ENCODE results near the gene PCGF1. TPM values are rescaled to one million over a fixed set of nuclear protein-coding genes. Genes with fewer than 3 reads are reported as not detected.

PCGF1 gene
- total and polyA plus RNA-seq, 4 donors, result 10.0 to 21.5 (median 19.1) TPM

DNA sequence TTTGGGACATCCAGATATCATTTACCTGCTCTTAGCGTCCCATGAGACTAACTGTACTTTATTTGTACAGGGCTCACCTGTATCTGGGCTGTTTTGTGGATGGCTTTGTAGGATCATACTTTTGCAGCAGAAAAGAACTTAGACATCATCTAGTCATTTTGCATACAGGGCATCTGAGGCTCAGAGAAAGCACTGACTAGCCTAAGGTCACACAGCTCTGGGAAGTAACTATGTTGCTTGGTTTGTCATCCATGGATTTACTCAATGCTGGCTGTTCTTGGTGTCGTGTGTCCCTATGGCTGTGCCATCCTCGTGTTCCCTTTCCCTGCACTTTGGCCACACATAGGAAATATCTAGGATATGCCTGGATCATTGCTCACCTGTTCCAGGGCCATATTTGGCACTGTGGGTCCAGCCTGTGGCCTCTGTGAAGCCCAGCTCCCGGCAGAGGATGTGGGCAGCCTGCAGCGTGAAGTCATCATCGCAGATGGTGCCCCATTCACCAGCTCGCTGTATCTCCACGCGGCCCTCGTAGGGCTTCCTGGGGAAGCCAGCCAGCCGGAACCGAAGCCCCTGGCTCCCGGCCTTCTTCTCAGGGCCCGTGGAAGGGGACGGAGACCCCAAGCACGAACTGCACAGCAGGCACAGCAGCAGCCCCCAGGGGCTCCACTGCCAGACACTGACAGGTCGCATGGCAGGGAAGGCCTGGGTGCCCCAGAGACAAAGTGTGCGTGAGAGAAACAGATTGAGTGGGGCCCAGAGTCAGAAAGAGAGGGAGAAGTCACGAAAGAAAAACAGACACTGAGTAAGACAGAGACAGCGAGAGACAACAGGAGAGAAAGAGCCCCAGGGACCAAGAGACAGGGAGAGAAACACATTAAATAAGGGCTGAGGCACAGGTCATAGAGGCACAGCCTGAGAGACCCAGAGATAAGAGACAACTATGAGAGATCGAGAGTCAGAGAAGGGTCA is 44.7 kb upstream of the PCGF1 start:
- Histone ChIP-seq H3K4me3 (ENCODE audit: low read depth, low read length) (peak overlapping the region; percentile 77), H3K36me3 (ENCODE audit: control insufficient read depth, insufficient read depth, low read length) (peaks cover 20% of the 10 kb centered on the region), H3K27ac (ENCODE audit: low read depth, low read length) (peak overlapping the region; percentile 95), H3K9me3 (ENCODE audit: control insufficient read depth, insufficient read depth, low read length) (no peaks in the 10 kb centered on the region), H3K27me3 (ENCODE audit: control insufficient read depth, insufficient read depth, low read length) (peaks cover 25% of the 10 kb centered on the region), H3K4me1 (ENCODE audit: control insufficient read depth, insufficient read depth, low read length) (peaks cover 58% of the 10 kb centered on the region)
- WGBS (ENCODE audit: insufficient coverage), result 58% methylated on average over 21 of the region's 21 CpGs
- DNase-seq (ENCODE audit: low read depth in 4 of 6, low spot score in 6 of 6), result no peak

DNA sequence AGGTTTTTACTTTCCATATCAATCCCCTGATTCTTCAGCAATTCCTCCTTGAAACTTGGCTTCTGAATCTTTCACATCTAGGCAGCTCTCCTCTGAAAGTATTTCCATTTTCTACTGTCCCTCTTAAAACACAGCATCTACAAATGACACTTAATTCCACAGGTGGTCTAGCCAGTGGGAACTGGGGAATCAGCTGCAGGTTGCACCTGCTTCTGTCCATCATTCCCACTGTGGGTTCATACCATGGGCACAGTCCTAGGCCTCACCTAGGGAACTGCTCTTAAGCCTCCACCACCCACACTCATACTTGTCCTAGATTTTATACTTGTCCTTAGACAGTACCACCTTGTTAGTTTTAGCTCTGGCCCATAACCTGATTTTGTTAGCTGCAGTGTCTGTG is 44.0 kb upstream of the PCGF1 start:
- no peak for DNase-seq (ENCODE audit: low read depth in 4 of 6, low spot score in 6 of 6)
- Histone ChIP-seq H3K36me3 (ENCODE audit: control insufficient read depth, insufficient read depth, low read length) (peaks cover 15% of the 10 kb centered on the region), H3K4me3 (ENCODE audit: low read depth, low read length) (no peak overlapping the region), H3K4me1 (ENCODE audit: control insufficient read depth, insufficient read depth, low read length) (peaks cover 58% of the 10 kb centered on the region), H3K27me3 (ENCODE audit: control insufficient read depth, insufficient read depth, low read length) (peaks cover 23% of the 10 kb centered on the region), H3K9me3 (ENCODE audit: control insufficient read depth, insufficient read depth, low read length) (no peaks in the 10 kb centered on the region), H3K27ac (ENCODE audit: low read depth, low read length) (no peak overlapping the region)

DNA sequence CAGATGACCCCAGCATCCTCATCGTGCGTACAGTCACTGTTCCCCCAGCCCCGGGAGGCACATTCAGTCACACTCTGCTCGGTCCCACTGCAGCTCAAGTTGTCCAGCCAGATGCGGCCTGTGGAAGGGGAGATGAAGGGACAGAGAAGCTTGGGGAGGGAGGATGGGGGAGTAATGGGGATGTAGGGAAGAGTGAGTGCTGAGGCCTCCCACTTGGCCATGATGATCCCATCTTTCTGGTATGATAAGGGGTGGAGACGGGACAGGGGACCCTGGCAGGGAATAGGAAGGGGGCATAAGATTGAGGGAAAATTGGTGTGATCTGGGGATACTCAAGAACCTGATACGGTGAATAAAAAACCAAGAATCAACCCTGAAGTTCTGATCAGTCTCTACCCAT is 42.7 kb upstream of the PCGF1 start:
- Histone ChIP-seq H3K36me3 (ENCODE audit: control insufficient read depth, insufficient read depth, low read length) (peaks cover 6% of the 10 kb centered on the region), H3K27me3 (ENCODE audit: control insufficient read depth, insufficient read depth, low read length) (peaks cover 13% of the 10 kb centered on the region), H3K4me1 (ENCODE audit: control insufficient read depth, insufficient read depth, low read length) (peaks cover 52% of the 10 kb centered on the region), H3K9me3 (ENCODE audit: control insufficient read depth, insufficient read depth, low read length) (no peaks in the 10 kb centered on the region), H3K27ac (ENCODE audit: low read depth, low read length) (no peak overlapping the region), H3K4me3 (ENCODE audit: low read depth, low read length) (no peak overlapping the region)
- DNase-seq (ENCODE audit: low read depth in 4 of 6, low spot score in 6 of 6), result no peak
- 73% methylated on average over 5 of the region's 7 CpGs for WGBS (ENCODE audit: insufficient coverage)

DNA sequence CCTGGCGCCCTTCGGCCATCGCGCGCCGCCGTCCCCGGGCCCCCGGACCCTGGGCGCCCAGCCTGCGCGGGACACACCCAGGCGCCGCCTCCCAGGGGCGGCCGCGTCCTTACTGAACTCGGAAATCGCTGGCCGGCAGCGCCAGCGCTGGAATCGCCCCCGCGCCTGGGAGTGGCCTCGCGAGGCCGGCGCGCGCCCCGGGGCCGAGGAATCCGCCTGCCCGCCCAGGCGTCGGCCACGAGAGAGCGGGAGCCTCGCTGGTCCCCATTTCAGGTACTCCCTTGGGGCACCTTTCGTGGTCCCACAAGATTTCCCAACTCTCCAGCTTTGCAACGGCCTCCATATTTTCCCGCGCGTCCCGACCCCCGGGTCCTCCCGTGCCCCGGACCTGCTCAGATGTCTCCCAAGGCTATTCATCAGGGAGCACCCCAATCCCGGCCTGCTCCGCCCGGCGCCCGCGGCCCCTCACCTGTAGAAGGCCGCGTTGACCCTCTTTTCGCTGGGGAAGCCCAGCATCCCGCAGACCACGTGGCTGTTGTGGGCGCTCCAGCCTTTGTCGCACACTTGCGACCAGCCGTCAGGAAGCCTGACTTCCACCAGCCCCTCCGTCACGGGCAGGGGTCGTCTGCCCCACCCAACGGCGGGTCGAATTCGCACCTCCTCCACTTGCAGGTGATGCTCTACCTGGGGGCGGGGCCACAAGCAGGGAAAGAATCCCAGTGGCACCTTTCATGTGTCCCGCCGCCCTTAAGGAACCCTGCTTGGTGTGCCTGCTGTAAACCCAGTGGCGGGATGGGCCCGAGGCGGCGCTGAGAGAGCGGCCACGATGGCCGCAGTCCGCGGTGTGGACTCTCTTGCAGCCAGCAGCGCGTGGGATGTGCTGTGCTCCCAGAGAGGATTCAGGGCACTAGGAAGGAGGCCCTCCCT is 41.7 kb upstream of the PCGF1 start:
- no peak overlapping the region for H3K27ac ChIP-seq (ENCODE audit: low read depth, low read length)
- H3K36me3 ChIP-seq (ENCODE audit: control insufficient read depth, insufficient read depth, low read length), result peaks cover 6% of the 10 kb centered on the region
- no peaks in the 10 kb centered on the region for H3K9me3 ChIP-seq (ENCODE audit: control insufficient read depth, insufficient read depth, low read length)
- DNase-seq (ENCODE audit: low read depth in 4 of 6, low spot score in 6 of 6), result peak in 2 of 6 donors; percentile 60 to 61
- H3K4me1 ChIP-seq (ENCODE audit: control insufficient read depth, insufficient read depth, low read length), result peaks cover 41% of the 10 kb centered on the region
- H3K27me3 ChIP-seq (ENCODE audit: control insufficient read depth, insufficient read depth, low read length), result peaks cover 7% of the 10 kb centered on the region
- H3K4me3 ChIP-seq (ENCODE audit: low read depth, low read length), result peak overlapping the region; percentile 55
- 4% methylated on average over 85 of the region's 85 CpGs for WGBS (ENCODE audit: insufficient coverage)

DNA sequence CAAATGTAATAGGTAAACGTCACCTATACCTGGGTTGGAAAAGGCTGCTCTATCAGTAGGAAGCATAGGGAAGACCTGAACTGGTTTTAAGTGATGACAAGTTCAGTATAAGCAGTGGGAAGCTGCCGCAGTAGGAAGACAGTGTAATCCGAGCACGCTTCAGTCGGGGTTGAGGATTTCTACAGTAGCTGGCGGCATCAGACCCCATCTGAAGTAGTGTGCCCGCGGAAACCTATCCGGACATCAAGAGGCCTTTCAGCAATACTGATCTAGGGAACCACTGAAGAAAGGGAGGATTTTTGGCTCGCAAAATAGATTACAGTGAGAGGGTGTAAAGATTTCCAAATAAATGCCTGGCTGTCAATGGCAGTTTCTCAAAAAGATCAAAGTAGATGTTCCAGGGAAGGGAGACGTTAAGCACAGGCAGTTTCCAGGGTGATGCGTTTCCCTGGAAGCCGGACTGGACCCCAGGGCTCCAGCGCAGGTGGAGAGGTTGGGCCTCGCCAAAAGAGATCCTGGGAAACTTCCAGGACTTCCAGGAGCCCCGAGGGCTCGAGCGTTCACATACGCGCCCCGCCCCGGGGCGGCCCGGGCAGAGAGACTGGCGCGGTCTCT is 40.9 kb upstream of the PCGF1 start:
- peak overlapping the region; percentile 10 for H3K27ac ChIP-seq (ENCODE audit: low read depth, low read length)
- DNase-seq (ENCODE audit: low read depth in 4 of 6, low spot score in 6 of 6), result peak in 2 of 6 donors; percentile 62 to 76
- H3K36me3 ChIP-seq (ENCODE audit: control insufficient read depth, insufficient read depth, low read length), result peaks cover 6% of the 10 kb centered on the region
- peak overlapping the region; percentile 55 for H3K4me3 ChIP-seq (ENCODE audit: low read depth, low read length)
- peaks cover 6% of the 10 kb centered on the region for H3K27me3 ChIP-seq (ENCODE audit: control insufficient read depth, insufficient read depth, low read length)
- 8% methylated on average over 25 of the region's 26 CpGs for WGBS (ENCODE audit: insufficient coverage)
- no peaks in the 10 kb centered on the region for H3K9me3 ChIP-seq (ENCODE audit: control insufficient read depth, insufficient read depth, low read length)
- H3K4me1 ChIP-seq (ENCODE audit: control insufficient read depth, insufficient read depth, low read length), result peaks cover 33% of the 10 kb centered on the region

DNA sequence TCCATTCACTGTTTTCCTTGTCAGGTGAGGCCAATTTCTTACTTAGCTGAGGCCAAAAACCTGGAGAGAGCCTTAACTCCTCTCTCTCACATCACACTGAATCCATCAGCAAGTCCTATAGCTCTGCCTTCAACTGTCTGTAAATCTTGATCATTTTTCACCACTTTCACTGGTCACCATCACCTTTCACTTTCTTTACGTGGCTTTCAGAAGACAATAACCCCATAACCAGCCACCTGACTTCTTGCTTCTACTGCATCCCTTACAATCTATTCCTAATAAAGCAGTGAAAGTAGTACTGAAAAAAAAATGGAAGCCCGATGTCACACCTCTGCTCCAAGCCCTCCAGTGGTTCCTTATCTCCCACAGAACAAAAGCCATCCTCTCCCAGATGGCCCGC is 38.5 kb upstream of the PCGF1 start:
- Histone ChIP-seq H3K36me3 (ENCODE audit: control insufficient read depth, insufficient read depth, low read length) (peaks cover 6% of the 10 kb centered on the region), H3K4me1 (ENCODE audit: control insufficient read depth, insufficient read depth, low read length) (peaks cover 20% of the 10 kb centered on the region), H3K4me3 (ENCODE audit: low read depth, low read length) (no peak overlapping the region), H3K27ac (ENCODE audit: low read depth, low read length) (no peak overlapping the region), H3K9me3 (ENCODE audit: control insufficient read depth, insufficient read depth, low read length) (no peaks in the 10 kb centered on the region), H3K27me3 (ENCODE audit: control insufficient read depth, insufficient read depth, low read length) (peaks cover 3% of the 10 kb centered on the region)
- DNase-seq (ENCODE audit: low read depth in 4 of 6, low spot score in 6 of 6), result no peak
- WGBS (ENCODE audit: insufficient coverage), result 75% methylated on average over 1 of the region's 3 CpGs

DNA sequence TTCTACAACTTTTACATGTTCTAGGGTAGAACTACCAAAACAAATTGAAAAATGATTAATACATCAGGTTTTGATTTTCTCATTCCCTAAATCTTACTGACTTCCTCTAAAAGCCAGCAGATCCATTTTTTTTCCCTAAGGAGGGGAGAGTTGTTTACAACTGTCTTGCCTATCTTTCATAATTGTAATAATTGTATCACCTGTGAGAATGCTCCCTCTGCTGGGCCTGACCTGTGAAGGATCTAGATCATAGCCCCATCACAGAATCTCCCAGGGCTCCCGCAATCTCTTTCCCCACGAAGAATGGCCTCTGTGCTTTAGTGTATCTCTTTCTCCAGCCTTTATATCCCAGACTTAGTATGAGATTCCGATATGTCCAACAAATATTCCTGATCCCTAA is 37.1 kb upstream of the PCGF1 start:
- H3K36me3 ChIP-seq (ENCODE audit: control insufficient read depth, insufficient read depth, low read length), result peaks cover 5% of the 10 kb centered on the region
- H3K27me3 ChIP-seq (ENCODE audit: control insufficient read depth, insufficient read depth, low read length), result peaks cover 3% of the 10 kb centered on the region
- H3K4me1 ChIP-seq (ENCODE audit: control insufficient read depth, insufficient read depth, low read length), result peaks cover 13% of the 10 kb centered on the region
- H3K27ac ChIP-seq (ENCODE audit: low read depth, low read length), result no peak overlapping the region
- WGBS (ENCODE audit: insufficient coverage), result 95% methylated on average over 3 of the region's 3 CpGs
- no peaks in the 10 kb centered on the region for H3K9me3 ChIP-seq (ENCODE audit: control insufficient read depth, insufficient read depth, low read length)
- H3K4me3 ChIP-seq (ENCODE audit: low read depth, low read length), result no peak overlapping the region
- no peak for DNase-seq (ENCODE audit: low read depth in 4 of 6, low spot score in 6 of 6)

DNA sequence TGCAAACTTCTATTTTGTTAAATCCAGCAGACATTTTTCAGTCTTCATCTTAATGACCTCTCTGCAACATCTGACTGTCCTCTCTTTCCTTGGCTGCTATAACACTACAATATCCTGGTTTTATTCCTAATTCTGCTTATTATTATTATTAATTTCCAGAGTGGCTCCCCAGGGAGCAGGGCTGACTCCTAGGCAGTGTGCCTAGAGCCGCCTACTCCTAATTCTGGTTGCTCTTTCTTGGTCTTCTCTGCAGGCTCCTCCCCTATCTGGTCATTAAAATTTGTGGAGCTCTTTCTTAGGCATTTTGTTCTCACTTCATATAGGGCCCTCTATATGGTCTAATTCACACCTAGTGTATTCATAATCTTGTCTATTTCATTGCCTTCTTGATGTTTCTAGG is 35.5 kb upstream of the PCGF1 start:
- no peak overlapping the region for H3K27ac ChIP-seq (ENCODE audit: low read depth, low read length)
- H3K4me3 ChIP-seq (ENCODE audit: low read depth, low read length), result no peak overlapping the region
- no peak for DNase-seq (ENCODE audit: low read depth in 4 of 6, low spot score in 6 of 6)
- no peaks in the 10 kb centered on the region for H3K4me1 ChIP-seq (ENCODE audit: control insufficient read depth, insufficient read depth, low read length)
- no peaks in the 10 kb centered on the region for H3K27me3 ChIP-seq (ENCODE audit: control insufficient read depth, insufficient read depth, low read length)
- H3K36me3 ChIP-seq (ENCODE audit: control insufficient read depth, insufficient read depth, low read length), result peaks cover 3% of the 10 kb centered on the region
- no peaks in the 10 kb centered on the region for H3K9me3 ChIP-seq (ENCODE audit: control insufficient read depth, insufficient read depth, low read length)
- WGBS (ENCODE audit: insufficient coverage), result 100% methylated on average over 1 of the region's 1 CpG

DNA sequence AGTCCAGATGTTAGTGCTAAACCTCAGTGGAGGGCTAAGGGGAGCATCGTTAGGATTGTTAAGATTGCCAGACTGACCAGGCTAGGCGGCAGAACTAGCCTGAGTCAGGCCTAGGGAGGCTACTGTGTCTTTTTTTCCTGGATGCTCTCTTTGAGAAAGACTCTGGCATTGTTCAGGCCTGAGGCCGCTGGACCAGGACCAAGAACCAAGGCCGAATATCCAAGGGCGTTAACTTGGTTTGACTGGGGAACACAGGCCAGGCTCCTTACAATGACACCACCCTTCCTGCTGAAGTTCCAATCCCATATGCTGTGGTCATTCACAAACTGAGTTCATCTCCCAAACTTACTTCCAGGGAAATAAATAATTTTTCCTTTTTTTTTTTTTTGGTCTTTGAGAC is 32.8 kb upstream of the PCGF1 start:
- Histone ChIP-seq H3K4me3 (ENCODE audit: low read depth, low read length) (no peak overlapping the region), H3K27ac (ENCODE audit: low read depth, low read length) (no peak overlapping the region), H3K9me3 (ENCODE audit: control insufficient read depth, insufficient read depth, low read length) (no peaks in the 10 kb centered on the region), H3K36me3 (ENCODE audit: control insufficient read depth, insufficient read depth, low read length) (peaks cover 17% of the 10 kb centered on the region), H3K4me1 (ENCODE audit: control insufficient read depth, insufficient read depth, low read length) (no peaks in the 10 kb centered on the region), H3K27me3 (ENCODE audit: control insufficient read depth, insufficient read depth, low read length) (no peaks in the 10 kb centered on the region)
- WGBS (ENCODE audit: insufficient coverage), result 76% methylated on average over 5 of the region's 5 CpGs
- DNase-seq (ENCODE audit: low read depth in 4 of 6, low spot score in 6 of 6), result no peak

All from spinal cord (tissue), 10 donors.